H1 (cell line): ENCODE results near the gene TSPAN15. TPM values are rescaled to one million over a fixed set of nuclear protein-coding genes. Genes with fewer than 3 reads are reported as not detected.

Source experiments
- CTCF ChIA-PET: fragments of 300-600 bp; sonication (Branson Sonifier 250); formaldehyde crosslinking; loops from one replicate; lab custom pipeline; 2021; ENCODE audit not compliant: partially characterized antibody; lab: Charles Lee
- POLR2A ChIA-PET: fragments of 300-600 bp; sonication (Branson Sonifier 250); formaldehyde crosslinking; loops from one replicate; lab custom pipeline; 2021; ENCODE audit warnings: inconsistent platforms; ENCODE audit not compliant: partially characterized antibody; lab: Charles Lee
- DNase-seq, 2 experiments: peaks; one replicate each; pipeline versions ENCODE4 v3.0.0 to v3.0.0-alpha.2; 2010 to 2022; ENCODE audit warnings: low spot score in 2 of 2, low read depth in 1 of 2, mixed read lengths in 1 of 2
- FAIRE-seq: peaks from 2 replicates; lab custom pipeline; 2011; peaks lifted over from hg19 to GRCh38; lab: Jason Lieb, UNC
- H2AFZ ChIP-seq: 2 replicates; pipeline ENCODE4 v1.8.1; 2012; ENCODE audit warnings: low read length, inconsistent platforms
- H2AK5ac ChIP-seq: 2 replicates; pipeline ENCODE4 v1.6.1; 2013; ENCODE audit warnings: low read depth, low read length
- H2BK120ac ChIP-seq: replicated peaks from 2 replicates; pipeline ENCODE3; 2013; ENCODE audit warnings: low read depth, low read length, inconsistent platforms
- H2BK12ac ChIP-seq: 2 replicates; pipeline ENCODE4 v1.6.1; 2013; ENCODE audit warnings: low read depth, low read length
- H2BK15ac ChIP-seq: 2 replicates; pipeline ENCODE4 v1.6.1; 2013; ENCODE audit warnings: low read length
- H2BK20ac ChIP-seq: 2 replicates; pipeline ENCODE4 v1.6.1; 2013; ENCODE audit warnings: low read length
- H2BK5ac ChIP-seq: 2 replicates; pipeline ENCODE4 v1.6.1; 2013; ENCODE audit warnings: low read depth, low read length
- H3K14ac ChIP-seq: 2 replicates; pipeline ENCODE4 v1.6.1; 2013; ENCODE audit warnings: inconsistent platforms; ENCODE audit not compliant: insufficient read length
- H3K18ac ChIP-seq: 2 replicates; pipeline ENCODE4 v1.6.1; 2013; ENCODE audit warnings: low read length; ENCODE audit errors: extremely low read depth
- H3K23ac ChIP-seq: 2 replicates; pipeline ENCODE4 v1.6.1; 2013; ENCODE audit warnings: inconsistent platforms; ENCODE audit not compliant: insufficient read length
- H3K23me2 ChIP-seq: 2 replicates; pipeline ENCODE4 v1.6.1; 2013; ENCODE audit warnings: low read depth, low read length
- H3K27ac ChIP-seq: 2 replicates; pipeline ENCODE4 v1.6.1; 2011; ENCODE audit warnings: low read depth, low read length, inconsistent platforms
- H3K27me3 ChIP-seq, 4 experiments: replicated peaks in 1 of 4; 1 replicate in 1 of 4; 2 replicates in 3 of 4; pipeline versions ENCODE4 v1.6.1 to v1.8.1; 2011 to 2013; ENCODE audit warnings: low read length in 3 of 4, mild to moderate bottlenecking in 3 of 4, inconsistent platforms in 2 of 4, mixed read lengths in 2 of 4, moderate library complexity in 1 of 4; ENCODE audit not compliant: control insufficient read depth in 3 of 4, insufficient read depth in 3 of 4; ENCODE audit errors: extremely low read depth in 1 of 4
- H3K36me3 ChIP-seq, 4 experiments: 2 replicates each; pipeline versions ENCODE4 v1.6.1 to v1.8.1; 2011 to 2013; ENCODE audit warnings: mild to moderate bottlenecking in 4 of 4, low read length in 3 of 4, moderate library complexity in 2 of 4, control low read depth in 1 of 4, inconsistent platforms in 1 of 4; ENCODE audit not compliant: insufficient read depth in 4 of 4, control insufficient read depth in 2 of 4
- H3K4ac ChIP-seq: replicated peaks from 2 replicates; pipeline ENCODE3; 2013; ENCODE audit warnings: low read length, low read depth, mixed read lengths, inconsistent platforms; ENCODE audit not compliant: insufficient read length
- H3K4me1 ChIP-seq, 4 experiments: replicated peaks in 1 of 4; 1 replicate in 1 of 4; 2 replicates in 3 of 4; pipeline versions ENCODE4 v1.6.1 to v1.8.1; 2011 to 2013; ENCODE audit warnings: low read length in 3 of 4, inconsistent platforms in 2 of 4, mixed read lengths in 1 of 4; ENCODE audit not compliant: insufficient read depth in 4 of 4, control insufficient read depth in 3 of 4
- H3K4me2 ChIP-seq, 2 experiments: 2 replicates each; pipeline versions ENCODE4 v1.6.1 to v1.8.1; 2011 to 2013; ENCODE audit warnings: low read depth in 2 of 2, low read length in 2 of 2, control low read depth in 1 of 2, inconsistent platforms in 1 of 2, mild to moderate bottlenecking in 1 of 2; ENCODE audit not compliant: insufficient read depth in 1 of 2
- H3K4me3 ChIP-seq, 4 experiments: fragments of 200-600, 300-600 bp in 1 of 4; sonication (generic), shearing (Covaris generic), sonication (Bioruptor Twin) in 1 of 4; 2 replicates each; pipeline versions ENCODE4 v1.5.1 to v1.8.1; 2011 to 2016; ENCODE audit warnings: low read length in 4 of 4, low read depth in 3 of 4, control low read depth in 2 of 4, inconsistent platforms in 2 of 4, mild to moderate bottlenecking in 2 of 4, mixed read lengths in 1 of 4, moderate library complexity in 1 of 4; ENCODE audit not compliant: insufficient read depth in 2 of 4; ENCODE audit errors: extremely low read depth in 1 of 4
- H3K56ac ChIP-seq: replicated peaks from 2 replicates; pipeline ENCODE3; 2013; ENCODE audit warnings: low read depth, mild to moderate bottlenecking, mixed read lengths, low read length, inconsistent platforms; ENCODE audit not compliant: insufficient read length
- H3K79me1 ChIP-seq: 2 replicates; pipeline ENCODE4 v1.6.1; 2013; ENCODE audit warnings: low read depth, low read length, control low read depth
- H3K79me2 ChIP-seq, 2 experiments: 2 replicates each; pipeline versions ENCODE4 v1.6.1 to v1.8.1; 2012 to 2013; ENCODE audit warnings: low read length in 2 of 2, mild to moderate bottlenecking in 2 of 2, inconsistent platforms in 1 of 2; ENCODE audit not compliant: insufficient read depth in 2 of 2, control insufficient read depth in 1 of 2
- H3K9ac ChIP-seq, 4 experiments: replicated peaks in 1 of 4; 1 replicate in 1 of 4; 2 replicates in 3 of 4; pipeline versions ENCODE4 v1.6.1 to v1.8.1; 2011 to 2013; ENCODE audit warnings: low read depth in 3 of 4, low read length in 3 of 4, control low read depth in 2 of 4, mild to moderate bottlenecking in 2 of 4, moderate library complexity in 2 of 4, inconsistent platforms in 1 of 4; ENCODE audit errors: extremely low read depth in 1 of 4
- H3K9me3 ChIP-seq, 2 experiments: 2 replicates each; pipeline versions ENCODE4 v1.6.1 to v1.8.1; 2012 to 2013; ENCODE audit warnings: mild to moderate bottlenecking in 2 of 2, moderate library complexity in 2 of 2, control low read depth in 1 of 2, inconsistent platforms in 1 of 2, low read depth in 1 of 2, low read length in 1 of 2, mixed read lengths in 1 of 2; ENCODE audit not compliant: insufficient read depth in 2 of 2
- H4K20me1 ChIP-seq, 2 experiments: replicated peaks in 1 of 2; 2 replicates each; pipeline versions ENCODE3 to v1.8.1; 2011 to 2013; ENCODE audit warnings: inconsistent platforms in 2 of 2, low read length in 2 of 2, mild to moderate bottlenecking in 1 of 2; ENCODE audit not compliant: insufficient read depth in 2 of 2, control insufficient read depth in 1 of 2
- H4K5ac ChIP-seq: 2 replicates; pipeline ENCODE4 v1.6.1; 2013; ENCODE audit warnings: low read length, low read depth, mixed read lengths, inconsistent platforms; ENCODE audit not compliant: insufficient read length
- H4K8ac ChIP-seq: 2 replicates; pipeline ENCODE4 v1.8.0; 2013; ENCODE audit warnings: mild to moderate bottlenecking, moderate library complexity, low read length, inconsistent platforms; ENCODE audit not compliant: insufficient read depth; ENCODE audit errors: extremely low read depth
- H4K91ac ChIP-seq: replicated peaks from 2 replicates; pipeline ENCODE3; 2013; ENCODE audit warnings: low read length, mixed read lengths, inconsistent platforms; ENCODE audit not compliant: insufficient read length
- BRCA1 ChIP-seq: IDR thresholded peaks from 2 replicates; pipeline ENCODE4 v1.6.1; 2012; ENCODE audit warnings: low read depth, low read length, improper control_type of control experiment
- CREB1 ChIP-seq: IDR thresholded peaks from 2 replicates; pipeline ENCODE4 v1.6.1; 2012; ENCODE audit warnings: inconsistent platforms
- EP300 ChIP-seq, 2 experiments: IDR thresholded peaks; 1 replicate in 1 of 2; 2 replicates in 1 of 2; pipeline ENCODE4 v1.6.1; 2011 to 2012; ENCODE audit warnings: low read depth in 2 of 2, low read length in 2 of 2, mild to moderate bottlenecking in 2 of 2, borderline replicate concordance in 1 of 2, inconsistent platforms in 1 of 2, moderate library complexity in 1 of 2
- EZH2 ChIP-seq: fragments of 200-600 bp; sonication (generic); IDR thresholded peaks from 2 replicates; pipeline ENCODE4 v1.7.1; 2012; ENCODE audit warnings: low read depth, mild to moderate bottlenecking, moderate library complexity, low read length, inconsistent platforms; ENCODE audit not compliant: severe bottlenecking
- FOSL1 ChIP-seq: IDR thresholded peaks from 2 replicates; pipeline ENCODE4 v1.6.1; 2011; ENCODE audit warnings: mild to moderate bottlenecking, low read depth, low read length, moderate library complexity; ENCODE audit not compliant: insufficient read depth
- JUN ChIP-seq: IDR thresholded peaks from 2 replicates; pipeline ENCODE4 v1.6.1; 2011; ENCODE audit warnings: low read depth, mild to moderate bottlenecking, improper control_type of control experiment, low read length
- NRF1 ChIP-seq: IDR thresholded peaks from 2 replicates; pipeline ENCODE4 v1.6.1; 2011; ENCODE audit warnings: mild to moderate bottlenecking, low read depth, low read length, improper control_type of control experiment
- POLR2AphosphoS5 ChIP-seq: IDR thresholded peaks from 2 replicates; pipeline ENCODE4 v1.6.1; 2011; ENCODE audit warnings: low read depth, low read length
- RFX5 ChIP-seq: IDR thresholded peaks from 2 replicates; pipeline ENCODE4 v1.6.1; 2011; ENCODE audit warnings: low read depth, low read length, improper control_type of control experiment, borderline replicate concordance
- SIRT6 ChIP-seq: IDR thresholded peaks from one replicate; pipeline ENCODE4 v1.7.1; 2012; ENCODE audit warnings: low read length, inconsistent platforms
- SP2 ChIP-seq: IDR thresholded peaks from 2 replicates; pipeline ENCODE4 v1.6.1; 2012; ENCODE audit warnings: mild to moderate bottlenecking, low read length, inconsistent platforms
- SP4 ChIP-seq: IDR thresholded peaks from 2 replicates; pipeline ENCODE4 v1.6.1; 2012; ENCODE audit warnings: low read length, inconsistent platforms
- whole genome bisulfite sequencing, 2 experiments: shearing (Covaris generic) in 1 of 2; methylation state at CpG; one replicate each; pipeline versions ENCODE4 v1.1.6 to v1.1.7; 2013 to 2015; ENCODE audit warnings: low lambda C conversion rate in 2 of 2, mixed read lengths in 2 of 2, inconsistent platforms in 1 of 2, low coverage in 1 of 2, missing lambda C conversion rate in 1 of 2; ENCODE audit not compliant: insufficient replicate concordance in 2 of 2, insufficient coverage in 1 of 2, insufficient read length in 1 of 2; ENCODE audit errors: extremely low coverage in 1 of 2, missing lambda C conversion rate in 1 of 2; 5-methylcytosine and 5-hydroxymethylcytosine counted together
- polyA plus RNA-seq, 7 experiments: library from polyadenylated mRNA; depleted of rRNA in 3 of 7; stranded (reverse) in 5 of 7; unstranded in 2 of 7; fragments of >200 nt in 5 of 7; fragments of 200-250 nt in 2 of 7; gene quantifications; 1 replicate in 5 of 7; 2 replicates in 1 of 7; 4 replicates in 1 of 7; pipeline versions ENCODE4 v1.2.1 to v1.2.3, GENCODE V29; 2011 to 2013; ENCODE audit warnings: missing spikeins in 2 of 7, mixed read lengths in 2 of 7
- total RNA-seq: library from RNA; stranded (reverse); fragmentation: NEBNext Ultra II Directional; extraction: Animal tissue kit (Norgen Biotek cat#: 25700); gene quantifications from 2 replicates; pipeline ENCODE4 v1.2.1, GENCODE V29; 2021
- TF ChIP-seq, protein P1 (sequence below): IDR thresholded peaks from 2 replicates; pipeline ENCODE4 v1.6.1; 2012; ENCODE audit warnings: low read length, inconsistent platforms

The TSPAN15 gene
- total and polyA plus RNA-seq, 2 of the 8 experiments (the other 6 are each of a cell fraction or from before 2014, with no cell fraction given) = 9.7 to 20.0 TPM

- H3K4me2 ChIP-seq = no peak overlapping the region
- FAIRE-seq (no peak), DNase-seq (no peak)
- no peak overlapping the region for H2BK15ac ChIP-seq
- 83% methylated on average over 1 of the region's 1 CpG; no CpG with 5 or more reads in 1 of the 2 experiments for WGBS, 2 experiments
- no peak overlapping the region for H3K18ac ChIP-seq
- H3K27ac ChIP-seq = no peak overlapping the region
- peaks cover 4 to 30% (median 20%) of the 10 kb centered on the region in 4 experiments; a peak in 6 of 8 replicates for H3K36me3 ChIP-seq
- H3K56ac ChIP-seq = no peak overlapping the region
- no peak overlapping the region for H3K14ac ChIP-seq
- H2BK5ac ChIP-seq = no peak overlapping the region
- no peaks in the 10 kb centered on the region for H3K9me3 ChIP-seq
- no peak overlapping the region for H3K4me3 ChIP-seq
- H2BK12ac ChIP-seq = no peak overlapping the region
- H4K91ac ChIP-seq = no peak overlapping the region
- no peak overlapping the region for H2BK20ac ChIP-seq
- no peaks in the 10 kb centered on the region for H3K27me3 ChIP-seq
- no peak overlapping the region for H4K5ac ChIP-seq
- CTCF ChIA-PET = interaction anchor here (0.5 to 7.6 kb wide), 8 partner anchors 8 to 303 kb away, joined by 3 to 69 read pairs (median 3); partner anchors contain the start of gene TACR2
- POLR2A ChIA-PET = interaction anchor here (0.6 kb wide), 1 partner anchor 287 kb away, joined by 3 read pairs; no protein-coding TSS in a partner anchor
- peaks cover 0 to 6% of the 10 kb centered on the region in 2 experiments for H4K20me1 ChIP-seq
- H2AK5ac ChIP-seq = no peak overlapping the region
- no peak overlapping the region for H3K4ac ChIP-seq
- H3K79me2 ChIP-seq = no peaks in the 10 kb centered on the region
- no peaks in the 10 kb centered on the region for H3K23me2 ChIP-seq
- H3K79me1 ChIP-seq = no peaks in the 10 kb centered on the region
- H3K23ac ChIP-seq = no peak overlapping the region
- peaks cover 0 to 10% (median 7%) of the 10 kb centered on the region in 4 experiments; a peak in 6 of 7 replicates for H3K4me1 ChIP-seq
- H4K8ac ChIP-seq = no peak overlapping the region
- no peak overlapping the region for H3K9ac ChIP-seq
- no peak overlapping the region for H2AFZ ChIP-seq
- no peak overlapping the region for H2BK120ac ChIP-seq
- no peak for TF ChIP-seq JUN
- no peak for TF ChIP-seq POLR2AphosphoS5
- no peak for TF ChIP-seq SP4
- no peak for TF ChIP-seq BRCA1
- TF ChIP-seq EP300 (IDR thresholded peaks at IDR 0.05; ENCODE audit: borderline replicate concordance in 1 of 2, low read depth in 2 of 2, low read length in 2 of 2) = no peak
- TF ChIP-seq FOSL1 = no peak
- TF ChIP-seq EZH2 = no peak
- no peak for TF ChIP-seq CREB1
- no peak for TF ChIP-seq SP2
- TF ChIP-seq, protein P1, sequence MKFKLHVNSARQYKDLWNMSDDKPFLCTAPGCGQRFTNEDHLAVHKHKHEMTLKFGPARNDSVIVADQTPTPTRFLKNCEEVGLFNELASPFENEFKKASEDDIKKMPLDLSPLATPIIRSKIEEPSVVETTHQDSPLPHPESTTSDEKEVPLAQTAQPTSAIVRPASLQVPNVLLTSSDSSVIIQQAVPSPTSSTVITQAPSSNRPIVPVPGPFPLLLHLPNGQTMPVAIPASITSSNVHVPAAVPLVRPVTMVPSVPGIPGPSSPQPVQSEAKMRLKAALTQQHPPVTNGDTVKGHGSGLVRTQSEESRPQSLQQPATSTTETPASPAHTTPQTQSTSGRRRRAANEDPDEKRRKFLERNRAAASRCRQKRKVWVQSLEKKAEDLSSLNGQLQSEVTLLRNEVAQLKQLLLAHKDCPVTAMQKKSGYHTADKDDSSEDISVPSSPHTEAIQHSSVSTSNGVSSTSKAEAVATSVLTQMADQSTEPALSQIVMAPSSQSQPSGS = no peak
- TF ChIP-seq NRF1 = no peak
- no peak for TF ChIP-seq RFX5
- no peak for TF ChIP-seq SIRT6
These were observed 48.2 kb upstream of the TSPAN15 start for GRCh38 chr10:69403066-69403465.
